ENCODE measurements around the gene P2RX6.

The P2RX6 gene

GRCh38 chr22:21075516-21076138 lies 60.7 kb downstream of the P2RX6 start:
- DNase-seq (ENCODE audit: low read depth in 2 of 2): no peak

- DNase-seq (ENCODE audit: low read depth in 2 of 2): no peak
These were observed 62.1 kb downstream of the P2RX6 start for GRCh38 chr22:21076912-21077625.

Measured in stimulated activated CD4-positive, alpha-beta T cell treated with anti-CD3 and anti-CD28 coated beads, Interleukin-12 subunit alpha, Interleukin-12 subunit beta, amount 100 ng/mL, for 24 hours (primary cell).